ACC112 (cell line): ENCODE data around the gene AQP9.
"Not testable (repeated sequence)": the region's sequence is repeated elsewhere in the genome, so short reads cannot be mapped to it uniquely, and the experiment has no call there.

Experiments used
- H2AFZ ChIP-seq: fragments of 200-600 bp; sonication (generic); one replicate; pipeline ENCODE4 v1.6.0; 2017; ENCODE audit warnings: antibody characterized with exemption, low read length; ENCODE audit not compliant: unreplicated experiment
- H3K27ac ChIP-seq: fragments of 200-600 bp; sonication (generic); 2 replicates; pipeline ENCODE4 v1.5.1; 2014; ENCODE audit warnings: low read depth, mild to moderate bottlenecking, antibody characterized with exemption, low read length, moderate library complexity
- H3K27me3 ChIP-seq: fragments of 200-600 bp; sonication (generic); 2 replicates; pipeline ENCODE4 v1.6.1; 2014; ENCODE audit warnings: mild to moderate bottlenecking, antibody characterized with exemption, low read length, moderate library complexity, mixed read lengths; ENCODE audit not compliant: insufficient read depth
- H3K36me3 ChIP-seq: fragments of 200-600 bp; sonication (generic); 2 replicates; pipeline ENCODE4 v1.6.1; 2016; ENCODE audit warnings: mild to moderate bottlenecking, antibody characterized with exemption, low read length, moderate library complexity, mixed read lengths; ENCODE audit not compliant: insufficient read depth
- H3K4me1 ChIP-seq: fragments of 200-600 bp; sonication (generic); one replicate; pipeline ENCODE4 v1.6.1; 2016; ENCODE audit warnings: low read length, mixed read lengths; ENCODE audit not compliant: insufficient read depth, unreplicated experiment, control insufficient read depth
- H3K4me3 ChIP-seq: fragments of 200-600 bp; sonication (generic); 2 replicates; pipeline ENCODE4 v1.5.1; 2014; ENCODE audit warnings: mild to moderate bottlenecking, low read depth, low read length
- H3K79me2 ChIP-seq: fragments of 200-600 bp; sonication (generic); one replicate; pipeline ENCODE4 v1.6.0; 2016; ENCODE audit warnings: low read length; ENCODE audit not compliant: control insufficient read depth, unreplicated experiment, insufficient read depth

Gene AQP9

GRCh38 chr15:58179206-58179605, 41.0 kb downstream of the AQP9 start:
- peaks cover 11% of the 10 kb centered on the region for H3K4me1 ChIP-seq
- no peaks in the 10 kb centered on the region for H3K36me3 ChIP-seq
- H3K27ac ChIP-seq: peak overlapping the region; percentile 60; the same call in 1 of the 2 replicates
- no peaks in the 10 kb centered on the region for H3K79me2 ChIP-seq
- no peak overlapping the region for H2AFZ ChIP-seq
- H3K4me3 ChIP-seq: no peak overlapping the region
- H3K27me3 ChIP-seq: peaks cover 12% of the 10 kb centered on the region

- Histone ChIP-seq H3K4me1 (peaks cover 11% of the 10 kb centered on the region), H3K79me2 (no peaks in the 10 kb centered on the region), H3K27ac (peak overlapping the region; percentile 60), H2AFZ (no peak overlapping the region), H3K36me3 (no peaks in the 10 kb centered on the region), H3K27me3 (peaks cover 12% of the 10 kb centered on the region), H3K4me3 (no peak overlapping the region)
These were observed 41.7 kb downstream of the AQP9 start for GRCh38 chr15:58179741-58180381.

DNA sequence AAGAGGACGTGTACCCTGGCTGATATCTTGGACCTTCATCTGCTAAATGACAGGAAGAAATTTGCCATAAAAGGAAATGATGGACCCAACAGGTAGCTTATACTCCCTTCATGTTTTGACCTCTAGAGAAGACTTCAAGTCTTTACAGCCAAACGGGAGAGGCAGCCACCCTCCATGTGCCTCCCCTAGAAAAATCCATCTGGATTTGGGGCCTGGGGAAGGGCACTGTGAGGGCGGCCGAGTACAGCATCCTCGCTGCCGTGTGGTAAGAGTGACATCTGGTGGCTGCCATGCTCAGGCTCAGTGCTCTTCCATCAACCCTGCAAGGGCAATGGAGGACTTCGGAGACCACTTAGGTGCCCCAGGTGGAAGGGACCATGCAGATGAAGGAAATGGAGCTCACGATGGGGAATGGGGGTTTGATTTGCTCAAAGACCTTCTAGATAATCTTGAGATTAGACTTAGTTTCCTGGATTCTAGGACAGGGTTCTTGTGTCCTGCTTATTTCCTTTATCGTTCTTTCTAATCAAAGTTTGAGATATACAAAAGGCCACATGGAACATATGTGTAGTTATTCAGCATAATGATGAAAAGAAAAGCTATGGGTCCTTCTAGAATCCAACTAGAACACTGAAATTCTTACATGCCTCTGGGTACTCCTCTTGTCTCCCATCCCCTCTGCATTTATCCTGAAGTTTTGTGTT, 44.4 kb downstream of the AQP9 start:
- no peak overlapping the region for H2AFZ ChIP-seq
- H3K79me2 ChIP-seq: no peaks in the 10 kb centered on the region
- no peaks in the 10 kb centered on the region for H3K36me3 ChIP-seq
- no peak overlapping the region for H3K27ac ChIP-seq
- peaks cover 11% of the 10 kb centered on the region for H3K4me1 ChIP-seq
- H3K27me3 ChIP-seq: no peaks in the 10 kb centered on the region
- H3K4me3 ChIP-seq: no peak overlapping the region

DNA sequence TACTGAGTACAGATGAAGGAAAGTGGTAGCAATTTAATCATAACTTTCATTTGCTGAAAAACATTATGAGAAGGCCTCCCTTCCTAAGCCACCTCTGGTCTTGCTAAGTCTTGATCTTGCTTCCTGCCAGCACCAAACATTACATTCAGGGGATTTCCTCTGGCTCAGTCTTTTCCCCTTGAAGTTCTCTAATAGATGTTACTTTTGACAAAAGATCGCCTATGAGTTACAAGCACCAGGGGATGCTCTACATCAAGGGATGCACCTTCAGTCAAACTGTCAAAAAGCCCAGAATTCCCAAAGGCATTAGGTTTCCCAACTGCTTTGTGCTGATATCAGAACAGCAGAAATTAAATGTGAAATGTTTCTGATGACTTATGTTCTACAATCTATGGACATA, 47.3 kb downstream of the AQP9 start:
- Histone ChIP-seq H3K4me3 (no peak overlapping the region), H2AFZ (no peak overlapping the region), H3K36me3 (no peaks in the 10 kb centered on the region), H3K4me1 (no peaks in the 10 kb centered on the region), H3K79me2 (no peaks in the 10 kb centered on the region), H3K27ac (no peak overlapping the region), H3K27me3 (no peaks in the 10 kb centered on the region)

DNA sequence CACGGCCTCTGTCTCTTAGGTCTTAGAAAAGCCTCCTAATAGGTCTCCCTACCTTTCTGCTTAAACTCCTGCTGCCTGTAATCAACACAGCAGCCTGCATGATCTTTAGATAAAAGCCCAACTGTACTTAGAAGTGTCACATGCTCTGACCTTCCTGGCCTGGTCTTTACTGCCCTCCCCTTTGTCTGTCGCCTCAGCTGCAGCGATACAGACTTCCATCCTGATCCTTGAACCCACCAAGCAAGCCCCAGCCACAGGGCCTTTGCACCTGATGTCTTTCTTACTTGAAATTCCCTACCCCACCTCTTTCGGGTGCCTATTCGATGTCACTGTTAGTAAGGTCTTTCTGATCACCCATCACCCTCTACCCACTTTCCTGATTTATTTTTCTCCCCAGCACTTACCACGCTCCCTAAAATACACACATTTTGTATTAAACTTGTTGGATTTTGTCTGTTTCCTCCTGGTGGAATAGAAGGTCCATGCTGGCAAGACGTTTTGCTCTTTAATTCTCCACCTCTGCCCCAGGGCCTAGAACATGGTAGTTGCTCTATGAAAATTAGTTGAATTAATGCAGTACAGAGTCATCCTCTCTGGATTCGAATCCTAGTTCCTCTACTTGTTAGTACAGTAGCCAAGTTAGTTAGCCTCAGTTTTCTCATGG, 51.1 kb downstream of the AQP9 start:
- Histone ChIP-seq H2AFZ (no peak overlapping the region), H3K27ac (no peak overlapping the region), H3K27me3 (no peaks in the 10 kb centered on the region), H3K79me2 (no peaks in the 10 kb centered on the region), H3K4me3 (no peak overlapping the region), H3K36me3 (no peaks in the 10 kb centered on the region), H3K4me1 (no peaks in the 10 kb centered on the region)

- H3K36me3 ChIP-seq: no peaks in the 10 kb centered on the region
- H3K4me1 ChIP-seq: no peaks in the 10 kb centered on the region
- no peaks in the 10 kb centered on the region for H3K79me2 ChIP-seq
- H3K27me3 ChIP-seq: no peaks in the 10 kb centered on the region
- H2AFZ ChIP-seq: no peak overlapping the region
- no peak overlapping the region for H3K4me3 ChIP-seq
- H3K27ac ChIP-seq: no peak overlapping the region
These were observed 52.2 kb downstream of the AQP9 start for GRCh38 chr15:58190419-58190818.

DNA sequence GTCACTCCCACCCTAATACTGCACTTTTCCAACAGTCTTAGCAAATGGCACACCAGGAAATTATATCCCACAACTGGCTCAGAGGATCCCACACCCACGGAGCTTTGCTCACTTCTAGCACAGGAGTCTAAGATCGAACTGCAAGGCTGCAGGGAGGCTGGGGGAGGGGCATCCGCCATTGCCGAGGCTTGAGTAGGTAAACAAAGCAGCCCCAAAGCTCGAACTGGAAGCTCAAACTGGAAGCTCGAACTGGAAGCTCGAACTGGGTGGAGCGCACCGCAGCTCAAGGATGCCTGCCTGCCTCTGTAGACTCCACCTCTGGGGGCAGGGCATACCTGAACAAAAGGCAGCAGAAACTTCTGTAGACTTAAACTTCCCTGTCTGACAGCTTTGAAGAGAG, 55.5 kb downstream of the AQP9 start:
- H2AFZ ChIP-seq, H3K27ac ChIP-seq, H3K4me1 ChIP-seq, H3K27me3 ChIP-seq, H3K79me2 ChIP-seq, H3K4me3 ChIP-seq, H3K36me3 ChIP-seq: not testable (repeated sequence)

DNA sequence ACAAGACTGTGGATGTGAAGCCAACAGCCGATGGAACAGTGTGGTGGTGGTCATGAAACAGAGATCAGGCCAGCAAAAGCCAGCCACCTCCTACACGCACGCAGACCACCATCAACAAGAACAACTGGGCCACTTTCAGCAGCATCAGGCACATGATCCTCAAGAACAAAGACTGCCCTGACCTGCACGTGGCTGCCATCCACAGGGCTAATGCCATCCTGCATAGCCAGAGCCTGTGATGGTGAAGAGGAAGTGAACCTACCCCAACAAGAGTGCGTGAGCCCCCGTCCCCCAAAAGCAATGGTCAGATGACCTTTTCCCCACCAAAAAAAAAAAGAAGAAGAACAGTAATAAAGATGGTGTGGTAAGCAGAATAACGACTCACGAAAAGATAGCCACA, 62.6 kb downstream of the AQP9 start:
- H3K4me3 ChIP-seq: no peak overlapping the region
- no peaks in the 10 kb centered on the region for H3K27me3 ChIP-seq
- no peak overlapping the region for H2AFZ ChIP-seq
- H3K36me3 ChIP-seq: no peaks in the 10 kb centered on the region
- peaks cover 36% of the 10 kb centered on the region for H3K4me1 ChIP-seq
- H3K27ac ChIP-seq: peak overlapping the region; percentile 69; the same call in 1 of the 2 replicates
- H3K79me2 ChIP-seq: no peaks in the 10 kb centered on the region

GRCh38 chr15:58201516-58201915, 63.3 kb downstream of the AQP9 start:
- Histone ChIP-seq H3K36me3 (no peaks in the 10 kb centered on the region), H3K27ac (peak overlapping the region; percentile 69), H3K4me3 (no peak overlapping the region)

DNA sequence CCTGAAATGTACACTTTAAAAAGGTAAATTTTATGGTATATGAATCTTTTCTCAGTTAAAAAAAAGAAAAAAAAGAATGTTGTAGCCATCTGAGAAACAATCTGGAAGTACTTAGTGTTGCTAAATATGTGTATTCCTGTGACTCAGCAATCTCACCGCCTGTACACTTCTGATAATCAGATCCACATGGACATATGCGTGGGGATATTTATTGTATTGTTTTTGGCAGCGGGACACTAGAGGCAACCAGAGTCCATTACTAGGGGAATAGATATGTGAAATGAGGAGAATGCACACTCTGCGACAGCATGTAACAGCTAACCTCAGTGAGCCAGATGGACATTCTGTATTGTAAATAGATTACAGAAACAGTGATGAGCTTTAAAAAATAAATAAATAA, 65.4 kb downstream of the AQP9 start:
- peak overlapping the region; percentile 84 for H3K27ac ChIP-seq
- no peaks in the 10 kb centered on the region for H3K79me2 ChIP-seq
- H3K27me3 ChIP-seq: no peaks in the 10 kb centered on the region
- H3K4me3 ChIP-seq: no peak overlapping the region
- peak overlapping the region; percentile 1 for H2AFZ ChIP-seq
- H3K4me1 ChIP-seq: peaks cover 37% of the 10 kb centered on the region
- H3K36me3 ChIP-seq: no peaks in the 10 kb centered on the region

More at GRCh38 chr15:58201516-58201915, 63.3 kb downstream of the AQP9 start:
- Histone ChIP-seq H3K79me2 (no peaks in the 10 kb centered on the region), H3K27me3 (no peaks in the 10 kb centered on the region), H2AFZ (peak overlapping the region; percentile 10), H3K4me1 (peaks cover 36% of the 10 kb centered on the region)

DNA sequence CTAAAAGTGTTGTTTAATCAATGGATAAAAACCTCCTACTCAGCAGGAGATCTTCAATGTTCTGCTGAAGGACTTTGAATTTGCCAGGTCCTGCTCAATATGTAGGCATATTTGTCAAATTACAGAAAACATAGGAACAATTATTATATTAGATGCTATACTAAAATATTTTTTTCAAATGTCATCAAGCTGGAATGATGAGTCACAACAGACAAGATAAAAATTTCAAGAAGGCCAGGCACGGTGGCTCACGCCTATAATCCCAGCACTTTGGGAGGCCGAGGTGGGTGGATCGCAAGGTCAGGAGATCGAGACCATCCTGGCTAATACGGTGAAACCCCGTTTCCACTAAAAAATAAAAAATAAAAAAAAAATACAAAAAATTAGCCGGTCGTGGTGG, 68.0 kb downstream of the AQP9 start:
- Histone ChIP-seq H3K4me3 (no peak overlapping the region), H2AFZ (no peak overlapping the region), H3K27me3 (no peaks in the 10 kb centered on the region), H3K36me3 (no peaks in the 10 kb centered on the region), H3K4me1 (peaks cover 53% of the 10 kb centered on the region), H3K79me2 (no peaks in the 10 kb centered on the region), H3K27ac (no peak overlapping the region)
